ENCODE results near the gene MAPK14.

DNA sequence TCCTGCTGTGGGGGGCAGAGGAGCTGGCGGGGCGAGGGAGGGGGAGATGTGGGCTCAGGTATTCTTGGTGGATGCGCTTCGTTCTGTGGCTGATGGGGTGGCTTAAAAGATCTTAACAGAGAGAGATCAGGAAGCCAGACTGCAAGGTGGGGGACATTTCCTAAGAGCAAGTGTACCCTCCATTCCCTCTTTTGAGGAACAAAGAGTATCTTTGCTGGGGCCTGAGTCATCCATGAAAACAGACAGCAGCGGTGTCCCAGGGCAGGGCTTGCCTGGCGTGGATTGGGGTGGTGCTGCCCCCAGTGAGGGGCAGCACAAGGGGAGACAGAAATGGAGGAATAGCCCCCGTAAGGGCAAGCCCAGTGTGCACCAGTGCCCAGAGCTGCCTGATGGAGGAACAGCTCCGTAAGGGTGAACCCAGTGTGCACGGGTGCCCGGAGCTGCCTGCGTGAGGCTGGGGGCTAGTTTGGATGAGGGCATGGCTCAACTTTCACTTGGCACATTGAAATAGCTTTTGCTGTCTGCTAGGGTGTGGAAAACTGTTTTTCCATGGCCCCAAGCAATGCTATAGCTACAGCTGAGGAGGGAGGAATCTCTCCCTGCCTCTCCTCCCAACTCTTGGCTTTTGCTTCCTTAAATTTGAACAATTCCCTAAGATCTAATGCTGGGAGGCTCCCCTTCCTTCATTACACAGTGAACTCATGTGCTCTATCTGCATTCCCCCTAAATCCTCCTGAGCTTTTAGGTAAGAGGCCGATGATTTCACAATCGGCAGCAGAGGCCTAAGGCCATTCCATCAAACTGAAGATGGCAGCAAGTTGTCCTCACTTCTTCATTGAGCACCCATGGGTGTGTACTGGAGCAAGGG lies 115.6 kb downstream of the MAPK14 start:
- TF ChIP-seq TEAD4 (IDR thresholded peaks at IDR 0.05) (no peak), EP300 (IDR thresholded peaks at IDR 0.05; ENCODE audit: borderline replicate concordance) (no peak), TCF12 (IDR thresholded peaks at IDR 0.05; ENCODE audit: low read depth) (no peak), TAF1 (IDR thresholded peaks at IDR 0.05; ENCODE audit: low read depth) (no peak)
- TF ChIP-seq, protein P1, sequence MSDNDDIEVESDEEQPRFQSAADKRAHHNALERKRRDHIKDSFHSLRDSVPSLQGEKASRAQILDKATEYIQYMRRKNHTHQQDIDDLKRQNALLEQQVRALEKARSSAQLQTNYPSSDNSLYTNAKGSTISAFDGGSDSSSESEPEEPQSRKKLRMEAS (IDR thresholded peaks at IDR 0.05), result no peak

All from Ishikawa (cell line).